GM12891 (cell line): Measurements from ENCODE around the gene FHIT.

Source experiments
- PAX5 ChIP-seq: IDR thresholded peaks from 2 replicates; pipeline ENCODE4 v1.6.1; 2011; ENCODE audit warnings: low read length, moderate library complexity, mild to moderate bottlenecking; ENCODE audit not compliant: insufficient read depth, severe bottlenecking
- POLR2A ChIP-seq: IDR thresholded peaks from 2 replicates; pipeline ENCODE4 v1.6.1; 2011; ENCODE audit warnings: low read depth, low read length, control low read depth

GRCh38 chr3:61052851-61053250 is 198.4 kb downstream of the FHIT start:
- TF ChIP-seq POLR2A: no peak
- no peak for TF ChIP-seq PAX5
